GM10266 (cell line): ENCODE measurements around the gene MYO16.

ENCODE experiments used
- DNase-seq: peaks from one replicate; pipeline ENCODE4 v3.0.0; 2012; ENCODE audit errors: extremely low spot score
- TF ChIP-seq, protein P1 (sequence below): IDR thresholded peaks from 2 replicates; pipeline ENCODE4 v1.5.1; 2012; ENCODE audit warnings: mild to moderate bottlenecking, low read depth; ENCODE audit not compliant: control insufficient read depth, insufficient read depth; ENCODE audit errors: missing control alignments

The MYO16 gene

DNA sequence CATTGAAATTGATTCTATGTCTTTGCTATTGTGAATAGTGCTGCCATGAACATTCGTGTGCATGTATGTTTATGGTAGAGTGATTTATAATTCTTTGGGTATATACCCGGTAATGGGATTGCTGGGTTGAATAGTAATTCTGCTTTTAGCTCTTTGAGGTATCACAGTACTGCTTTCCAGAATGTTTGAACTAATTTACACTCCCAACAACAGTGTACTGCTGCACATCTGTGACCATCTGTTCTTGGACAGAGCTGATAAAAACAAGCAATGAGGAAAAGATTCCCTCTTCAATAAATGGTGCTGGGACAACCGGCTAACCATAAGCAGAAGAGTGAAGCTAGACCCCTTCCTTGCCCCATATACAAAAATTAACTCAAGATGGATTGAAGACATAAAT lies 231.0 kb downstream of the MYO16 start:
- TF ChIP-seq, protein P1, sequence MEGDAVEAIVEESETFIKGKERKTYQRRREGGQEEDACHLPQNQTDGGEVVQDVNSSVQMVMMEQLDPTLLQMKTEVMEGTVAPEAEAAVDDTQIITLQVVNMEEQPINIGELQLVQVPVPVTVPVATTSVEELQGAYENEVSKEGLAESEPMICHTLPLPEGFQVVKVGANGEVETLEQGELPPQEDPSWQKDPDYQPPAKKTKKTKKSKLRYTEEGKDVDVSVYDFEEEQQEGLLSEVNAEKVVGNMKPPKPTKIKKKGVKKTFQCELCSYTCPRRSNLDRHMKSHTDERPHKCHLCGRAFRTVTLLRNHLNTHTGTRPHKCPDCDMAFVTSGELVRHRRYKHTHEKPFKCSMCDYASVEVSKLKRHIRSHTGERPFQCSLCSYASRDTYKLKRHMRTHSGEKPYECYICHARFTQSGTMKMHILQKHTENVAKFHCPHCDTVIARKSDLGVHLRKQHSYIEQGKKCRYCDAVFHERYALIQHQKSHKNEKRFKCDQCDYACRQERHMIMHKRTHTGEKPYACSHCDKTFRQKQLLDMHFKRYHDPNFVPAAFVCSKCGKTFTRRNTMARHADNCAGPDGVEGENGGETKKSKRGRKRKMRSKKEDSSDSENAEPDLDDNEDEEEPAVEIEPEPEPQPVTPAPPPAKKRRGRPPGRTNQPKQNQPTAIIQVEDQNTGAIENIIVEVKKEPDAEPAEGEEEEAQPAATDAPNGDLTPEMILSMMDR: no peak
- DNase-seq: no peak

DNA sequence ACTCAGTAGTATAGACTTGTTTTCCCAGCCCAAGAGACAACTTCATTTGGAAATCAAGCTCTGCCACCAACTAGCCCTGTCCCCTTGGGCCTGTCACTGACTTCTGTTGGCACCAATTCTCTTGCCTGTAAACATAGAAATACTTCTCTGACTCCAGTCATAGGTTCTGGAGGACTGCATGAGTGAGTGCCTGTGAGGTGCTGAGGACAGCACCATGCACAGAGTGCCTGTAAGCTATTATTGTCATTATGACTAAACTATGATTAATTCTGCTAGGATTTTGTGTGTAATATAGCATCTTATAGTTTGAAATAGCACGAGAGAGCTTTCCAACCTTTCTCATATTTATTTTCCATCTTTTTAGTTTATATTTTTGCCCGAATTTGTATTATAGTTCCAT lies 247.9 kb downstream of the MYO16 start:
- TF ChIP-seq, protein P1: no peak

DNA sequence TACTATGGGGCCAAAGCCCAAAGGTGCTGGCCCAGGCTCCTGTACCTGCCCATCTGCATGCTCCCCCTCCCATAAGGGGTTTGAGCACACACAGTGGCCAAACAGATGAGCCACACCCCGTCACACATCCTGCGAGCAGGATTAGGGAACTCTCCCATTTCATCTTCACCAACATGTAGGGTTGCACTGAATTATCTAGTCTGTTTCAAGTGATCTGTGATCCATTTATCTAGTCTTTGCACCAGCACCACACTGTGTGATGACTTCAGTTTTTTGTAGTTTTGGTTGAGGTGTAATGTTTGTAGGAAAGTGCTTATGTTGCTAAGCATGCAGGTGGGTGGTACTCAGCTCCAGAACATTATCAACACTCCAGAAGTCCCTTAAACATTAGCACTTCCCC lies 249.3 kb downstream of the MYO16 start:
- TF ChIP-seq, protein P1: no peak
- no peak for DNase-seq

More for the DNA sequence above, 247.9 kb downstream of the MYO16 start:
- no peak for DNase-seq

DNA sequence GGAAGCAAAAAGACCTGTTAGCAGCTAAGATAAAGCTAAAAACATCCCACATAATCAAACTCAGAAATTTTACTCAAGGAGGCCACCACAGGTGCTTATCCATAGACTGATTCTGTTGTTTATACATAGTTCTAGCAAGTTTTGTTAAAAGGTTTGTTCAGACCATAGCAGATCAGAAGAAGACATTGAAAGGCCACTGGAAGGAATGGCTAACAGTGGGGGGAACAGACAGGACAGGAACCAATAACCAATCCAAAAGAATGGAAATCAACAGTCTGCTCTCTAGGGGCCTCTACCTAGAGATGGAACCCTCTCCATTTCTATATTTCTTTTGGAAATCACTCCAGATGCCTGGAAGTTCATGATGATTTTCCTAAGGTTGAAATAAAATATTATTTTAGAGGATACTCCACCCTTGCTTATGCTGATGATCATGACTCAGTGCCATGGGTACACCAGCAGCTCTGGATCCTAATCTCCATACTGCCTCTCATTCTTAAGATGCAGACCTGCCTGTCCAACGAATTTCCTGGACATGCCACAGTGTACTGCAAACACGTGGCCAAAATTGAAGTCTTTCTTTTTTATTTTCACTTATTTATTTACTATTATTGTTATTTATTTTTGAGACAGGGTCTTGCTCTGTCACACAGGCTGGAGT lies 260.0 kb downstream of the MYO16 start:
- DNase-seq: no peak
- TF ChIP-seq, protein P1: no peak

DNA sequence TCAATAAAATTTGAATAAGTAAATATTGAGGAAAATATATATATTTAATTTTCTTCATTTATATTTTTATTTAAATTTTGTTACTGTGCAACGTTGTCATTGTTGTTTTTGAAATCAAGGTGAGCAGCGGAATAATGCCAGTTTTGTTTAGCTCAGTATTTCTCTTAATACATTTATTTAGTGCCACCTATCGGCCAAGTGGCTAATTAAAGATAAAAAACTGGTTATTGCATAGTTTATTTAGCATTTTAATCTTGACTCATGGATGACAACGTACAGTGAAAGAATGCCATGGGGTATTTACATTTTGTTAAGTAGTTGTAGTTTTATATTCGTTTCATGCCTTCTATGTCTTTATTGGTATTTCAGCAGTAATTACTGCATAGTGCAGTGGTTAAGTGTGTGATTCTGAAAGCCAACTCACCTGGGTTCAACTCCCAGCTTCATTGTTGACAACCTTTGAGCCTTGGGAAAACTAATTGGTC lies 265.9 kb downstream of the MYO16 start:
- TF ChIP-seq, protein P1: peak; percentile 42
- DNase-seq: peak; percentile 19

DNA sequence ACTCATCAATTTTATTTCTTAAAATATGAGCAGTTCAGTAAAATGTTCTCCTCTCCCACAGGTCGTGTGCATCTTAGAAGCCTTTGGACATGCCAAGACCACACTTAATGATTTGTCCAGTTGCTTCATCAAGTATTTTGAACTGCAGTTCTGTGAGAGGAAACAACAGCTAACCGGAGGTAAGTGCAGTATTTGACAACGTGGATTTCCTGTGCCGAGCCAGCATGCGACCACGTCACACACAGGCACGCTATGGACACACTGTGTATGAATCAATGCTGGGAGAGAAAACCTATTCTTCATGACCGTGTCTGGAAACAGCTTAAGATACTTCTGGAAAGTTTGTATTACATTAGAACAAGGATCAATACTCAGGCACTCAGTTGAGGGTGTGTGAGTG lies 268.5 kb downstream of the MYO16 start:
- no peak for DNase-seq
- TF ChIP-seq, protein P1: no peak

DNA sequence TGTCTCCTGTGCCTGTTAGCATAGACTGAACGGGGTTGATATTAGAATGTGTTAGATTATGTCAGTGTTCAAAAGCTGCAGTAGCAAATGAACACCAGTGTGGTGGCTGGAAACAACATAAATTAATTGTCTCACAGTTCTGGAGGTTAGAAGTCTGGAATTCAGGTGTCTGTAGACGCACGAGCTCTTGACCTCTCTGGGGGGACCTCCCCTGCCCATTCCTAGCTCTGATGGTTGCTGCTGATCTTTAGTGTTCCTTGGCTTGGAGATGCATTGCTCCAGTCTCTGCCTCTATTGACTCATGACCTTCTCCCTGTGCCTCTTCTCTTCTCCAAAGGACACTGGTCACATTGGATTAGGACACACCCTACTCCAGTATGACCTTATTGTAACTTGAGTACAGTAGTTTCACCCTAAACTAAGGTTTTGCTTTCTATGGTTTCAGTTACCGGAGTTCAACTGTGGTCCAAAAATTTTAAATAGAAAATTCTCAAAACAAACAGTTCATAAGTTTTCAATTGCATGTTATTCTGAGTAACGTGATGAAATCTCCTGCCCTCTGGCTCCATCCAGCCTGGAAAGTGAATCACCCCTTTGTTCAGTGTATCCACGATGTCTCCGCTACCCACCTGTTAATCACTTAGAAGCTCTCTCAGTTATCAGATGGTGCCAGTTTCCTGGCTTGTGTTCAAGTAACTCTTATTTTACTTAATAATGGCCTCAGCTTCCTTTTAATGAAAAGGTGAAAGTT lies 273.2 kb downstream of the MYO16 start:
- DNase-seq: no peak
- TF ChIP-seq, protein P1: no peak
